Measurements from ENCODE around the gene HPS6.

DNA sequence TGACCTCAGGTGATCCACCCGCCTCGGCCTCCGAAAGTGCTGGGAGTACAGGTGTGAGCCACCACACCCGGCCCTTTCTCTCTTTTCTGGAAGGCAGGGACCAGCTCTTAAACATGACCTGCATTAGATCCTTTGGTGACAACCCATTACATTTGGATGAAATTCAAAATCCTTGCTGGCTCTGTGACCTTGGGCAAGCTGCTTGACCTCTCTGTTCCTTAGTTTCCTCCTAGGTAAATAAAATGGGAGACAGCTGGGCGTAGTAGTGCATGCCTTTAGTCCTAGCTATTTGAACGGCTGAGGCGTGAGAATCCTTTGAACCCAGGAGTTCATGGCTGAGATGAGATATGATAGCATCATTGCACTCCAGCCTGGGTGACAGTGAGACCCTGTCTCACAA lies 31.3 kb downstream of the HPS6 start:
- TF ChIP-seq POLR2A (IDR thresholded peaks at IDR 0.05; ENCODE audit: low read length) (no peak), GATA1 (IDR thresholded peaks at IDR 0.05; ENCODE audit: low read depth, low read length) (no peak)

Measured in erythroblast (primary cell).